Choroid plexus epithelial cell (primary cell): ENCODE measurements around the gene SLC27A1.

Source experiments
- DNase-seq: peaks from one replicate; pipeline ENCODE4 v3.0.0-alpha.2; 2010; ENCODE audit warnings: low read depth
- H3K4me3 ChIP-seq: 2 replicates; pipeline ENCODE4 v1.5.1; 2011; ENCODE audit warnings: low read depth, mild to moderate bottlenecking, control low read depth, low read length, moderate library complexity
- TF ChIP-seq, protein P1 (sequence below): conservative IDR thresholded peaks from 2 replicates; pipeline ENCODE4 v1.5.1; 2011; ENCODE audit warnings: low read depth, mild to moderate bottlenecking, control low read depth, inconsistent platforms, low read length, moderate library complexity

SLC27A1 gene

DNA sequence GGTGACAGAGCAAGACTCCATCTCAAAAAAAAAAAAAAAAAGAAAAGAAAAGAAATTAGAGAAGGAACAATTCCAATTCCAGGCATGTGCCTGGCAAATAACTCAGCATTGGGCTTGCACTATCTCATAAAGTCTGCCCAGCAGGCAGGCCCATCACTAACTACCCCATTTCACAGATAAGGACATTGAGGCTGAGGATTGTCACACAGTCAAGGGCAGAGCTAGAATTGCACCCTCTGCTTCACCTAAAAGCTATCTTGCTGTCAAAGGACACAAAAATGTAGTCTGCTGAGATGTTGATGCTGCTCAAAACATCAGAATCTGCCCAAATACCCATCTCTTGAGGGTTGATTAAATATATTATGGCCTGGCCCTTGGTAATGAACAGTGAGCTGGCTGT, 64.4 kb downstream of the SLC27A1 start:
- DNase-seq = no peak
- no peak overlapping the region for H3K4me3 ChIP-seq
- TF ChIP-seq, protein P1, sequence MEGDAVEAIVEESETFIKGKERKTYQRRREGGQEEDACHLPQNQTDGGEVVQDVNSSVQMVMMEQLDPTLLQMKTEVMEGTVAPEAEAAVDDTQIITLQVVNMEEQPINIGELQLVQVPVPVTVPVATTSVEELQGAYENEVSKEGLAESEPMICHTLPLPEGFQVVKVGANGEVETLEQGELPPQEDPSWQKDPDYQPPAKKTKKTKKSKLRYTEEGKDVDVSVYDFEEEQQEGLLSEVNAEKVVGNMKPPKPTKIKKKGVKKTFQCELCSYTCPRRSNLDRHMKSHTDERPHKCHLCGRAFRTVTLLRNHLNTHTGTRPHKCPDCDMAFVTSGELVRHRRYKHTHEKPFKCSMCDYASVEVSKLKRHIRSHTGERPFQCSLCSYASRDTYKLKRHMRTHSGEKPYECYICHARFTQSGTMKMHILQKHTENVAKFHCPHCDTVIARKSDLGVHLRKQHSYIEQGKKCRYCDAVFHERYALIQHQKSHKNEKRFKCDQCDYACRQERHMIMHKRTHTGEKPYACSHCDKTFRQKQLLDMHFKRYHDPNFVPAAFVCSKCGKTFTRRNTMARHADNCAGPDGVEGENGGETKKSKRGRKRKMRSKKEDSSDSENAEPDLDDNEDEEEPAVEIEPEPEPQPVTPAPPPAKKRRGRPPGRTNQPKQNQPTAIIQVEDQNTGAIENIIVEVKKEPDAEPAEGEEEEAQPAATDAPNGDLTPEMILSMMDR = no peak

DNA sequence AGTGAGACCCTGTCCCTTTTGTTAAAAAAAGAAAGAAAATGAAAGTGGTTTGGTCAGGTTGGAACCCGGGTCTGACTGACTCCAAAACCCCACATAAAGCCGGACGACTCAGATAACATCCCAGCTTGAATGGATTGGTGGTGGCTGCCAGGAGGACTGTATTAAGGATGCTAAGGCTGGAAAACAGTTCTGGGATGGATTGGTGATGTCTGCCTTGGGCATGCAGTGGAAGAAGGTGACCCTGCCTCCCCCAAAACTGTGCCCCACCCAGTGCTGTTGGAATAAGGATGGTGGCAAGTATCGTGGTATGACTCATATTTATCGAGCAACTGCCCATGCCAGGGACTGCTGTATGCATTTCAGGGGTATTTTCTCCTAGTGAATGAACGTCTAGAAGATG, 66.6 kb downstream of the SLC27A1 start:
- H3K4me3 ChIP-seq = no peak overlapping the region
- TF ChIP-seq, protein P1 = no peak
- no peak for DNase-seq

DNA sequence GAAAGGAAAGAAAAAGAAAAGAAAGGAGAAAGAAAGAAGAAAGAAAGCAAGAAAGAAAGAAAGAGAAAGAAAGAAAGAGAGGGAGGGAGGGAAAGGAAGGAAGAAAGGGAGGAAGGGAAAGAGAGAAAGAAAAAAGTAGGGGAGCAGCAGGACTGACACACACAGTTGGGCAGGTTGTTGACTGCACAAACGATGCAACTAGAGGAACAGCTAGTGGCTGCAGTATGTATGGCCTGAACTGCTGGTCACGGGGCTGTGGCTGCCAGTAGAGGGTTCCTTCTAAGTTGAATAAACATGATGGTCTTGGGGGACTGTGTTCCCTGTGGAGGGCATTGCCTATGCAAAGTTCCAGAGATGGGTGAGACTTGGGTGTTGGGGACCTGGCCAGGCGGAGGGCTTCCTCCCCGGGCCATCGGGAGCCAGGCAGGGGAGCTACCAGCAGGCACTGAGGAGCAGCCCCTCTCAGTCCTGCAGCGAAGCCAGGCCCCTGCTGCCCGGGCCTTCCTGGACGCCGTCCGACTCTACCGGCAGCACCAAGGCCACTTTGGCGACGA, 68.4 kb downstream of the SLC27A1 start:
- no peak for DNase-seq
- TF ChIP-seq, protein P1 = no peak

DNA sequence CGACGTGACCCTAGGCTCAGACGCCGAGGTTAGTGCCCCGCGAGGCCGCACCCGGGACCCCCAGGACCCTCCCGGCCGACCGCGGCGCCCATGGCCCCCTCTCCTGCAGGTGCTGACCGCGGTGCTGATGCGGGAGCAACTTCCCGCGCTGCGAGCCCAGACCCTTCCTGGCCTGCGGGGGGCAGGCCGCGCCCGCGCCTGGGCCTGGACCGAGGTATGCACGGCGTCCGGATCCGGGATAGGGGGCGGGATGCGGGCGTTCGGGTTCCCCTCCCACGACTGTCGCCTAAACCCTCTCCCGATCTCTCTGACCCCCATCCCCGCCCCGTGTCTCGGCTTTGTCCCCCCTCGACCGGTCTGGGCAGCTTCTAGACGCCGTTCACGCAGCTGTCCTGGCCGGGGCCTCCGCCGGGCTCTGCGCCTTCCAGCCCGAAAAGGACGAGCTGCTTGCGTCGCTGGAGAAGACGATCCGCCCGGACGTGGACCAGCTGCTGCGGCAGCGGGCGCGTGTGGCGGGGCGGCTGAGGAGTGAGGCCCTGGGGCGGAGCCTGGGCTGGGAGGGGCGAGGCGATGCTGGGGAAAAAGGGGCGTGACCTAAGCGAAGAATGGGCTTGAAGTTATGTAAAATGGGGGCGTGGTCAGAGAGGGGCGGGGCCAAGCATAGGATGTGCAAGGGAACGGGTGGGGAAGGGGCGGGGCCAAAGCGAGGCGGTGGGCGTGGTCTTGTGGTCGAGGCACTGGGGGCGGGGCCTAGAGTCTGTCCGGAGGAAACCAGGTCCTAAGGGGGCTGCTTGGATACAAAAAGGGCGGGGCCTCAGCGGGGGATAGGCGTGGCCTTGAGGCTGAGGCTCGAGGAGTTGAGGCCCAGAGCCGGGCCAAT, 69.2 kb downstream of the SLC27A1 start:
- TF ChIP-seq, protein P1 = peak; percentile 47
- DNase-seq = peak; percentile 97
- peak overlapping the region; percentile 58 for H3K4me3 ChIP-seq

More for the DNA sequence above, 68.4 kb downstream of the SLC27A1 start:
- peak overlapping the region; percentile 58 for H3K4me3 ChIP-seq

DNA sequence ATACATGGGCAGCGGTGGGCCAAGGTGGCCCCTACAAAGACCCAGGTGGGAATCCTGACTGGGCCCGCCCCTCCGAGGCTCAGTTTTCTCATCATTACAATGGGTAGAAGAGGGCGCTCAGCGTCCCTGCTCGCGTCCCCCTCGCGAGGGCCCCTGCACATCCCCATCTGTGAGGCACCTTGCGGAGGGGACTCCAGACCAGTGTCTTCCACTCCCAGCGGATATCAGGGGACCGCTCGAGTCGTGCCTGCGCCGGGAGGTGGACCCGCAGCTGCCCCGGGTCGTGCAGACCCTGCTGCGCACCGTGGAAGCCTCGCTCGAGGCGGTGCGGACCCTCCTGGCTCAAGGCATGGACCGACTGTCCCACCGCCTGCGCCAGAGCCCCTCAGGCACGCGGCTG, 69.8 kb downstream of the SLC27A1 start:
- TF ChIP-seq, protein P1 = no peak
- no peak for DNase-seq
- no peak overlapping the region for H3K4me3 ChIP-seq

DNA sequence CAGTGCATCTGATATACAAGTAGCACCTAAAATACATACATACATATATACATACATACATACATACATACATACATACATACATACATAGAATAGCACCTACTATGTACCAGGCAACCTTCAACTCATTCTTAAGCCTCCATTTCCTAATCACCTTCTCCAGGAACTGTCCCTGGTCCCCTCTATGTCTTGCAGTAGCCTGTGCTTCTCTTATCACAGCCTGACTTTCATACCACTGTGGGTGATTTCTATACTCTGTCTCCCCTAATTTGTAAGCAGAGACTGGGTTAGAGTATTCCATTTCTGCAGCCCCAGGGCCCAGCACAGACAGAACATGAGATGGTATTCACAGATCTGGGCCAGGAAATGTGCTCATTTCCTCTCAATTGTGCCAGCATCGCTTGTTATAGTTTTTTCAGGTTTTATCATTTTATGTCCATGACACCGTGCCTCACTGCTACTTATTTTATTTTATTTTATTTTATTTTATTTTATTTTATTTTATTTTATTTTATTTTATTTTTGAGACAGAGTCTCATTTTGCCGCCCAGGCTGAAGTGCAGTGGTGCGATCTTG, 70.9 kb downstream of the SLC27A1 start:
- TF ChIP-seq, protein P1 = no peak
- no peak for DNase-seq
- H3K4me3 ChIP-seq = no peak overlapping the region

DNA sequence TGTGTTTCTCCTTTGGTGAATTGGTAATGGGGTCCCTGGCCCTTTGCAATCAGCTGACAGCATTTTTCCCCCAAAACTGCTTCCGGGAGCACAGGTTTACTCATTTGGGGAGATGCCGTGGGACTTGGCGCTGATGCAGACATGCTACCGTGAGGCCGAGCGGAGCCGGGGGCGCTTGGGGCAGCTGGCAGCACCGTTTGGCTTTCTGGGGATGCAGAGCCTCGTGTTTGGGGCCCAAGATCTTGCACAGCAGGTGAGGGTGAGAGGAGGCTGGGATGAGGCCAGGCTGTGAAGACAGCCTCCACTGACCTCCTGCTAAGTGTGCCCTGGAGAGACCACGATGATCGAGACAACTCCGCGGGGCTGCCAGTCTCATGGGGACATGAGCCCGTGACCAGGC, 71.7 kb downstream of the SLC27A1 start:
- TF ChIP-seq, protein P1 = no peak
- DNase-seq = no peak
- no peak overlapping the region for H3K4me3 ChIP-seq
